HG03460 (cell line): ENCODE measurements around the gene NUP205.

Experiments used
- ATAC-seq: cut with Tn5 transposase; IDR thresholded peaks from one replicate; pipeline ENCODE4 v1.9.1; 2021; ENCODE audit not compliant: unreplicated experiment

Gene NUP205

DNA sequence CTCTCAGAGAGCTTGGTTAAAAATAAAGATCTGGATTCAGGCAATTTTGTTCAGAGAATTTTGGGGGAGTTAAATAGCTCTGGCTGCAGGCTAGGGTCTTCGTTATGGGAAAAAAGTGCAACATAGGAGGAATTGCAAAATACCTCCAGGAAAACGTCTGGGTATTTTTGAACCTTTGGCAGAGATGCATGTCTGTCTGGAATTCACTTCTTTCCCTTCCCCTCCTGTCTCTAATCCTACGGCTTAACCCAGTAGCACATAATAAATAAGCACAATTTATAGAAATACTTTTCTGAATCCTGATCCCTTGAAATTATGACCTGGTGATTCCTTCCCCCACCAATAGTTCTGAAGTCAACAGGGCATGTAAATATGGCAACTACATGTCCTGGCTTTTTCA is 19.3 kb upstream of the NUP205 start:
- ATAC-seq = no peak

GRCh38 chr7:135539629-135540028 is 18.1 kb upstream of the NUP205 start:
- ATAC-seq = no peak

GRCh38 chr7:135541029-135541428 is 16.7 kb upstream of the NUP205 start:
- ATAC-seq = no peak

- no peak for ATAC-seq
These were observed 7.5 kb upstream of the NUP205 start for GRCh38 chr7:135550196-135550595.

GRCh38 chr7:135552148-135552547 is 5.6 kb upstream of the NUP205 start:
- no peak for ATAC-seq

DNA sequence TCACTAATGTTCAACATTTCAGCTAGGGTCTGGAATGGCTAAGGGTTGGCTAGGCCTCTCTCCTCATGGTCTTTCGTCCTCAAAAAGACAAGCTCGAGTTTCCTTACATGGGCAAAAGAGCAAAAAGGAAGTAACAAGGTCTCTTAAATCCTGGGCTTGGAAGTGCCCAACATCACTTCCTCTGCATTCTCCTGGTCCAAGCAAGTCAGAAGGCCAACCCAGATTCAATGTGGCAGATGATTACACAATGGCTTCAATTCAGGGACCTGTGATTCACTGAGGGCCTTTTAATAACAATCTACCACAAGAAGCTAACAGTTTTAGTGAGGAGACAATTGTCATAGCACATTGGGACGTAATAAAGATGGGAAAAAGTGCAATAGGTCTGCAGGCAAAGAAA is 4.4 kb upstream of the NUP205 start:
- no peak for ATAC-seq

- peak; percentile 78 for ATAC-seq
These were observed 635 bp downstream of the NUP205 start for GRCh38 chr7:135558337-135558767.

- no peak for ATAC-seq
These were observed 1.2 kb downstream of the NUP205 start for GRCh38 chr7:135558881-135559280.

DNA sequence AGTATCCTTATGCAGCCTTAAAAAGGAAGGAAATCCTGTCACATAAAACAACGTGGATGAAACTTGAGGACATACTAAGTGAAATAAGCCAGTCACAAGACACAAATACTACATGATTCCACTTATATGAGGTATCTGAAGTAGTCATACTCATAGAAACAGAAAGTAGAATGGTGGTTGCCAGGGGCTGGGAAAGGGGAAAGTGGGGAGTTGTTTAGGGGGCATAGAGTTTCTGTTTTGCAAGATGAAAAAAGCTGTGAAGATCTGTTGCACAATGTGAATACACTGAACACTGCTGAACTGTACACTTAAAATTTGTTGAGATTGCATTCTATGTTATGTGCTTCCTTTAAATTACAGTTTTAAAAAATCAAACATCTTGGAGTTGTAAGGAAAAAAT is 2.9 kb downstream of the NUP205 start:
- no peak for ATAC-seq

GRCh38 chr7:135562720-135563119 is 5.0 kb downstream of the NUP205 start:
- ATAC-seq = no peak

DNA sequence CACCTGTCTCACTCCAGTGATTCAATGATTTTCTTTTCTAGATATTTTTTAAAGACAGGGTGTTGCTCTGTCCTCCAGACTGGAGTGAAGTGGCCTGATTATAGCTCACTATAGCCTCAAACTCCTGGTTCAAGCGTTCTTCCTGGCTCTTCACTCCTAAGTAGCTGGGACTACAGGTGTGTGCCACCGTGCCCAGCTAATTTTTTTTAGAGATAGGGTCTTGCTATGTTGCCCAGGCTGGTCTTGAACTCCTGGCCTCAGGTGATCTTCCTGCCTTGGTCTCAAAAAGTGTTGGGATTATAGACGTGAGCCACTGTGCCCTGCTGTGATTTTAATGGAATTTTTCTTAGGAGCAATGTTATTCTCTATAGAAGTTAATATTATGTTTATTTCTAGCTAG is 14.1 kb downstream of the NUP205 start:
- ATAC-seq = no peak

DNA sequence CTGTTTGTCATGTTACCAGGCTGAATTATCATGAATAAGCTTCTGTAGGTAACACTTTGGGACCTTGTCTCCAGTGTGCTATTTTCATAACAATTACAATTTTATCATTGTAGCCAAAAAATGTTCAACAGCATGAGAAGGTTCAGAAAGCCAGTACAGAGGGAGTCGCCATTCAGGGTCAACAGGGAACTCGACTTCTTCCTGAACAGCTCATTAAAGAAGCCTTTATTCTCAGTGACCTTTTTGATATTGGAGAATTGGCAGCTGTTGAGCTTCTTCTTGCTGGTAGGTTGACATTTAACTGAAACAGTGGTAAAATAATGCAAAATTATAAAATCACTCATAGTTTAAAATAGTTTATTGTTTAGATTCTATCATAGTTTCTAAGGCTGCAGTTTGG is 15.8 kb downstream of the NUP205 start:
- ATAC-seq = no peak

DNA sequence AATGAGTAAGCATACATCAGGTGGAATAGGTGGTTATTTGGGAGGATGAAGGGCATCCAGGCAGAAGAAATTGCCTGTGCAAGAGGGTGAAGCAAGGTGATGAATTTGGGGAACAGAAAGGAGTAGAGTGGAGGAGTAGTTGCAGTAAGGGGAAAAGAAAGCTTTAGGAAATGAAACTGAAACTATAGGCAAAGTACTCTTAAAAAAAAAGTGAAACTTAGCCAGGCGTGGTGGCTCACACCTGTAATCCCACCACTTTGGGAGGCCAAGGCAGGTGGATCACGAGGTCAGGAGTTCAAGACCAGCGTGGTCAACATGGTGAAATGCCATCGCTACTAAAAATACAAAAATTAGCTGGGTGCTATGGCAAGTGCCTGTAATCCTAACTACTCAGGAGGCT is 17.6 kb downstream of the NUP205 start:
- peak; percentile 53 for ATAC-seq

GRCh38 chr7:135578569-135578968 is 20.9 kb downstream of the NUP205 start:
- ATAC-seq = no peak

DNA sequence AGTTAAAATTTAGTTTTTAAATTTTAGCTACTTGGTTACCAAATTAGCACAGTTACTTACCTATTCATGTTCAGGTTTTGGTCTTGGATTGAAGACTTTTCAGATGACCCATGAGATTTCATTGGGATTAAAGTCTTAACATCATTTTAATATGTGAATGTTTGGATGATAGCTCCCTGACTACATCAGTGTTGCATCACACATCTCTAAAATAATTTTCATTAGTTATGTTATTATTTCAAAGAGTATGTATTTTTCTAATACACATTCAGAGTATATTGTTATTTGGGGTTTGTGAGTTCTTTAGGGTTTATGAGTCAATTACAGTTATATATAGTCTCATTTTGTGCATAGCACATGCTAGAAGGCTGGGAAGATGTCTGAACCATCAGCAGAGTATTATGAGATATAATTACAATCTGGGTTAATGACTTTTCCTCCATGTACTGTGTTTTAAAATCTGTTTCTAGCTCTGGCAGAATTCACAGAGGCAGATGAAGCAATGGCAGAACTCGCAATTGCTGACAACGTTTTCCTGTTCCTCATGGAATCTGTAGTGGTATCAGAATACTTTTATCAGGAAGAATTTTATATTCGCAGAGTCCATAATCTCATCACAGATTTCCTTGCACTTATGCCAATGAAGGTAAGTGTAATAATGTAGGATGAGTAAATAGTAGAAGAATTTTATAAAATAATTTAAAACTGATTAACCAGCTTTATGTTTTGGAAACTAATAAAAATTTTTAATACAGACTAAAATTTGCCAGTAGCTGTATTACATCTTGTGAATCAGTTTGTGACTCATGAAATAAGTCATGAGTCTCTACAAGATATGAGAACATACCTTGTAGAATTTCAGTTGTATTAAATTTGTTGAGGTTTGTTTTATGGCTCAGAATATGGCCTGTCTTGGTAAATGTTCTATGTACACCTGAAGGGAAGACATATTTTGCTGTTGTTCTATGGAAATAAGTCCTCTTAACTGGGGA is 26.9 kb downstream of the NUP205 start:
- no peak for ATAC-seq

- ATAC-seq = no peak
These were observed 39.6 kb downstream of the NUP205 start for GRCh38 chr7:135597181-135597925.

- no peak for ATAC-seq
These were observed 40.2 kb downstream of the NUP205 start for GRCh38 chr7:135597926-135598305.

GRCh38 chr7:135599471-135599870 is 41.8 kb downstream of the NUP205 start:
- ATAC-seq = no peak

GRCh38 chr7:135600226-135600625 is 42.5 kb downstream of the NUP205 start:
- no peak for ATAC-seq

DNA sequence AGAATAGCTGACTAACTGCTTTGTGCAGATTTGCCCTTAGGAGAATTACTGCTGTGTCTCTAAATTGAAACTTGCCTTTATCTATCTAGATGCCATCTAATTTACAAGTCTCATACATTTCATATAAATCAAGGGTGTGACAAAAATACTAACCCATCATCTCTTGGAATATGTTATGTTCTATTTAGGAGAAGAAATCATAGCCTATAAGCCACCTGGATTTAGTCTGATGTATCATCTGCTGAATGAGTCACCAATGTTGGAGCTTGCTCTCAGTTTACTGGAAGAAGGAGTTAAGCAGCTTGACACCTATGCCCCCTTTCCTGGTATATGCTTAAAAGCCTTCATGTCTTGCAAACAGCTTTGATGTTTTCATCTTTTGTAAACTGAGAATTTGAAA is 43.5 kb downstream of the NUP205 start:
- ATAC-seq = no peak

GRCh38 chr7:135602304-135602703 is 44.6 kb downstream of the NUP205 start:
- no peak for ATAC-seq

GRCh38 chr7:135616136-135616535 is 58.4 kb downstream of the NUP205 start:
- ATAC-seq = no peak
